Sigmoid colon (tissue), 7 donors: ENCODE results near the gene TRERF1. TPM values are rescaled to one million over a fixed set of nuclear protein-coding genes. Genes with fewer than 3 reads are reported as not detected.

Experiments
- DNase-seq: peaks from one replicate; pipeline ENCODE4 v3.0.0-alpha.2; 2019
- H3K27ac ChIP-seq, 4 donors: fragments of 200-600 bp; sonication (generic); one replicate each; pipeline ENCODE4 v1.5.1; 2016 to 2019; ENCODE audit warnings: mild to moderate bottlenecking in 1 of 4
- H3K27me3 ChIP-seq, 3 donors: fragments of 200-600 bp; sonication (generic); one replicate each; pipeline ENCODE4 v1.5.1; 2019; ENCODE audit warnings: mild to moderate bottlenecking in 1 of 3
- H3K36me3 ChIP-seq, 4 donors: fragments of 200-600 bp; sonication (generic); one replicate each; pipeline ENCODE4 v1.5.1; 2016 to 2019
- H3K4me1 ChIP-seq, 4 donors: fragments of 200-600 bp; sonication (generic); one replicate each; pipeline ENCODE4 v1.5.1; 2017 to 2019
- H3K4me3 ChIP-seq, 4 donors: fragments of 200-600 bp; sonication (generic); one replicate each; pipeline ENCODE4 v1.5.1; 2017 to 2019; ENCODE audit warnings: mild to moderate bottlenecking in 2 of 4, moderate library complexity in 1 of 4
- H3K9me3 ChIP-seq, 4 donors: fragments of 200-600 bp in 3 of 4; sonication (generic) in 3 of 4; one replicate each; pipeline versions ENCODE4 v1.5.1 to v1.6.1; 2013 to 2019
- CTCF ChIP-seq, 4 experiments: fragments of 450-650 bp in 3 of 4; fragments of 200-600 bp in 1 of 4; IDR thresholded peaks; one replicate each; pipeline ENCODE4 v1.5.1; 2016 to 2019; ENCODE audit warnings: antibody characterized with exemption in 4 of 4, mild to moderate bottlenecking in 3 of 4, moderate library complexity in 2 of 4
- EP300 ChIP-seq, 4 donors: sonication (generic); formaldehyde crosslinking; IDR thresholded peaks; one replicate each; pipeline ENCODE4 v1.6.1; 2017; ENCODE audit warnings: antibody characterized with exemption in 4 of 4
- POLR2A ChIP-seq, 2 donors: fragments of 450-650 bp; IDR thresholded peaks; one replicate each; pipeline ENCODE4 v1.6.1; 2016; ENCODE audit warnings: antibody characterized with exemption in 2 of 2, mild to moderate bottlenecking in 2 of 2, moderate library complexity in 2 of 2
- POLR2AphosphoS5 ChIP-seq, 4 donors: sonication (generic); formaldehyde crosslinking; IDR thresholded peaks; one replicate each; pipeline ENCODE4 v1.6.1; 2017; ENCODE audit warnings: antibody characterized with exemption in 4 of 4
- WGBS, 2 donors: extraction: QIAGEN DNeasy Blood & Tissue Kit; methylation state at CpG; one replicate each; pipeline ENCODE4 v1.1.7; 2013; 5-methylcytosine and 5-hydroxymethylcytosine counted together
- intact Hi-C: fragments of 100-400 bp; cut with DNase I; formaldehyde crosslinking; loops from one replicate; pipeline ENCODE4 v1.15.1; 2023
- polyA plus RNA-seq, 3 donors: library from polyadenylated mRNA; stranded (reverse); fragments of 200-250 nt; gene quantifications; one replicate each; pipeline ENCODE4 v1.2.3, GENCODE V29; 2013
- total RNA-seq, 4 donors: library from RNA; depleted of rRNA; stranded (reverse); fragments of >200 nt; gene quantifications; one replicate each; pipeline ENCODE4 v1.1.0, GENCODE V29; 2016
- donor health status: healthy with polysubstance abuse.
- donor health status: Bipolar disorder and iron deficiency.
- donor health status: healthy.

TRERF1 gene
- total and polyA plus RNA-seq, 7 donors: 0.46 to 10.5 (median 4.6) TPM

DNA sequence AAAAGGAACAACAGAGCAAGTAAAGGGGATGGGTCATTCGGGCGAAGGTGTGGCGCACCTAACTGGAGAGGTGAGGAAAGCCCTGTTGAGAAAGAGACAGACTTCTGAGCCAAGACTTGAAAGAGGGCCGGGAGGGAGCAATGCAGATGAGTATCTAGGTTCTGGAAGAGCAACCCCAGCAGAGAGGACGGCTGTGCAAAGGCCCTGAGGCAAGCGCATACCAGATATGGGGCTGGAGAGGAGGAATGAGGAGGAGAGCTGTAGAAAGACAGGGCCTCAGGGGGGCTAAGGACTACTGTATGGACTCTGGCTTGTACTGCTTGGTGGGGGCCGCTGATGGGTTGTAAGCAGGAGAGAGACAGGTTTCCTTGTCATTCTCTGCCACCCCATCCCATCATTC lies 21.9 kb downstream of the TRERF1 start:
- no peak for TF ChIP-seq EP300 (IDR thresholded peaks at IDR 0.05)
- TF ChIP-seq POLR2AphosphoS5 (IDR thresholded peaks at IDR 0.05): no peak
- no peak for TF ChIP-seq CTCF (IDR thresholded peaks at IDR 0.05)
- TF ChIP-seq POLR2A (IDR thresholded peaks at IDR 0.05): no peak
- Histone ChIP-seq H3K9me3 (peaks cover 0 to 7% (median 5%) of the 10 kb centered on the region in 4 donors), H3K4me1 (peaks cover 0 to 14% (median 7%) of the 10 kb centered on the region in 4 donors), H3K4me3 (no peak overlapping the region), H3K36me3 (no peaks in the 10 kb centered on the region), H3K27me3 (no peaks in the 10 kb centered on the region), H3K27ac (no peak overlapping the region)
- intact Hi-C loops: no loop called here
- 88 to 96% methylated on average over 7 of the region's 7 CpGs for WGBS, 2 donors
- no peak for DNase-seq

GRCh38 chr6:42429042-42429585 lies 22.6 kb downstream of the TRERF1 start:
- intact Hi-C loops: no loop called here
- 54 to 82% methylated on average over 8 of the region's 8 CpGs for WGBS, 2 donors
- Histone ChIP-seq H3K9me3 (peaks cover 0 to 7% (median 5%) of the 10 kb centered on the region in 4 donors), H3K4me3 (no peak overlapping the region), H3K4me1 (peaks cover 0 to 14% (median 7%) of the 10 kb centered on the region in 4 donors), H3K36me3 (no peaks in the 10 kb centered on the region), H3K27me3 (no peaks in the 10 kb centered on the region), H3K27ac (peak overlapping the region in 1 of 4 donors; percentile 1)
- TF ChIP-seq EP300 (IDR thresholded peaks at IDR 0.05) (no peak), POLR2A (IDR thresholded peaks at IDR 0.05) (no peak), POLR2AphosphoS5 (IDR thresholded peaks at IDR 0.05) (no peak), CTCF (IDR thresholded peaks at IDR 0.05) (no peak)
- no peak for DNase-seq

DNA sequence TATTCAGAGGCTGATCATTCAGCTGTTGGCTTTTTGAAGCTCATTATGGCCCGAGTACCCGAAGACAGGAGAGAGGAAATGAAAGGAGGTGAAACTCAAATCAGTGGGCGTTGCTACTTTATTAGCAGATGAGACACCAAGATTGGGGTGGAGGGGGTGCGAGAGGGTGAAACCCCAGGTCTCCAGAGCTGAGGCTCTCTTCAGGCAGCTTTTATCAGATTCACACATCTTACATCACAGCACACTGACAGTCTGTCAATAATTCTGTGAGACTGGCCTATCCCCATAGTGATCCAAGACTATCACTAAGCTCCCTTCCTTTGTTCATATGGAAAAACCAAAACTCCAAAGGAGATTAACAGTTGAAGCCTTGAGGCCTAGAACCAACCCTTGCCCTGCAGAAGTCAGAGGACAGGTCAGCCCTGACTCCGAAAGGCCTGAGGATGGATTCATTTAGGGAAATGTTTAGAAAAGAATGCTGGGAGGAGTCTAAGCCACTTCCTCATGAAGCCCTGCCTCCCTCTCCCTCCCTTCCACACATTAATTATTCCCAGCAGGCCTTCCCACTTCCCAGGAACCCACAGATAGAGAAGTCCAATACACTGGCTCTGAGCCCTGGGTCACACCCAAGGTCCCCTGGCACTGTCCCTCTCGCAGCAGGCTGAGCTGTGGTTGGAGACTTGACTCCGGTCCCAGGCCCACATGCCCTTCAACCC lies 23.2 kb downstream of the TRERF1 start:
- H3K4me3 ChIP-seq: no peak overlapping the region
- TF ChIP-seq EP300 (IDR thresholded peaks at IDR 0.05) (no peak), POLR2AphosphoS5 (IDR thresholded peaks at IDR 0.05) (no peak), POLR2A (IDR thresholded peaks at IDR 0.05) (no peak), CTCF (IDR thresholded peaks at IDR 0.05) (no peak)
- peak overlapping the region in 1 of 4 donors; percentile 1 for H3K27ac ChIP-seq
- peaks cover 0 to 14% (median 7%) of the 10 kb centered on the region in 4 donors for H3K4me1 ChIP-seq
- intact Hi-C loops: no loop called here
- no peaks in the 10 kb centered on the region for H3K27me3 ChIP-seq
- peaks cover 0 to under 1% (median under 1%) of the 10 kb centered on the region in 4 donors for H3K9me3 ChIP-seq
- DNase-seq: no peak
- H3K36me3 ChIP-seq: no peaks in the 10 kb centered on the region
- WGBS, 2 donors: 44 to 49% methylated on average over 7 of the region's 7 CpGs

DNA sequence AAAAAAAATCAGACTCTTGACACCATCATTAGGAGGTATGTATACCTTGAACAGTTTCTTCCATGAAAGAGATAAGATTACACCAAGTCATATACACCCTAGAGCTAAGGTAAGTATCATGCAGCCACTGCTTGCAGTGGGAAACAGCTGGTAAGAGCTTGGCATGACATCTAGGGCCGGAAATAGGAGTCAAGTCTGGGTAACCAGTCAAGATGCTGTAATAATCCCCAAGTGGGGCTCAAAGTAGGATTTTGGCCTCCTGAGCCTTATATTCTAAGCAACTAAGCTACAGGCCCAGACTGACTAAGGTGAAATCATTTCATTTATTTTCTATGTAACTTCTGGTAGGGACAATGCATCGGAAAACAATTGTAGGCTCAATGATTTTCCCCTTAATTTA lies 23.9 kb downstream of the TRERF1 start:
- intact Hi-C loops: no loop called here
- WGBS, 2 donors: 83 to 88% methylated on average over 2 of the region's 2 CpGs

More for the DNA sequence above, 23.9 kb downstream of the TRERF1 start:
- no peaks in the 10 kb centered on the region for H3K9me3 ChIP-seq
- no peak overlapping the region for H3K4me3 ChIP-seq
- no peak for DNase-seq
- no peaks in the 10 kb centered on the region for H3K36me3 ChIP-seq
- TF ChIP-seq CTCF (IDR thresholded peaks at IDR 0.05) (no peak), EP300 (IDR thresholded peaks at IDR 0.05) (no peak), POLR2A (IDR thresholded peaks at IDR 0.05) (no peak), POLR2AphosphoS5 (IDR thresholded peaks at IDR 0.05) (no peak)
- no peaks in the 10 kb centered on the region for H3K27me3 ChIP-seq
- peaks cover 0 to 14% (median 7%) of the 10 kb centered on the region in 4 donors for H3K4me1 ChIP-seq
- no peak overlapping the region for H3K27ac ChIP-seq
